HCT116 (cell line): ENCODE measurements around the gene NHLRC3.

Experiments
- CEBPB ChIP-seq: IDR thresholded peaks from 2 replicates; pipeline ENCODE4 v1.6.1; 2012; ENCODE audit warnings: low read depth
- CTCF ChIP-seq, 3 experiments: fragments of 200-600 bp in 1 of 3; sonication (generic) in 1 of 3; IDR thresholded peaks in 2 of 3; conservative IDR thresholded peaks in 1 of 3; 2 replicates each; pipeline ENCODE4 v1.5.1; 2012 to 2017; ENCODE audit warnings: low read depth in 2 of 3, low read length in 2 of 3, antibody characterized with exemption in 1 of 3, borderline replicate concordance in 1 of 3, control low read depth in 1 of 3, mild to moderate bottlenecking in 1 of 3, mixed read lengths in 1 of 3, mixed run types in 1 of 3, moderate library complexity in 1 of 3; ENCODE audit not compliant: insufficient read depth in 1 of 3
- POLR2A ChIP-seq: IDR thresholded peaks from 2 replicates; pipeline ENCODE4 v1.7.0; 2011; ENCODE audit warnings: borderline replicate concordance; ENCODE audit not compliant: insufficient read depth, insufficient read length; ENCODE audit errors: extremely low read depth
- POLR2AphosphoS5 ChIP-seq: IDR thresholded peaks from 2 replicates; pipeline ENCODE4 v1.6.1; 2011; ENCODE audit warnings: mild to moderate bottlenecking, low read depth, low read length, moderate library complexity
- RAD21 ChIP-seq: IDR thresholded peaks from 2 replicates; pipeline ENCODE4 v1.6.1; 2012; ENCODE audit warnings: low read depth, mild to moderate bottlenecking
- REST ChIP-seq: IDR thresholded peaks from 2 replicates; pipeline ENCODE4 v1.6.1; 2012; ENCODE audit warnings: low read depth
- SIN3A ChIP-seq: IDR thresholded peaks from 2 replicates; pipeline ENCODE4 v1.6.1; 2012; ENCODE audit warnings: low read depth
- SP1 ChIP-seq: IDR thresholded peaks from 2 replicates; pipeline ENCODE4 v1.6.1; 2012; ENCODE audit warnings: low read depth
- SRF ChIP-seq: IDR thresholded peaks from 2 replicates; pipeline ENCODE4 v1.6.1; 2012; ENCODE audit warnings: low read depth
- TCF7L2 ChIP-seq: IDR thresholded peaks from 2 replicates; pipeline ENCODE4 v1.7.0; 2011; ENCODE audit warnings: borderline replicate concordance, inconsistent platforms; ENCODE audit not compliant: insufficient read depth, insufficient read length; ENCODE audit errors: extremely low read depth
- ZBTB33 ChIP-seq: IDR thresholded peaks from 2 replicates; pipeline ENCODE4 v1.6.1; 2011; ENCODE audit warnings: mild to moderate bottlenecking, low read length, moderate library complexity; ENCODE audit not compliant: insufficient replicate concordance; ENCODE audit errors: extremely low read depth
- TF ChIP-seq, protein P1 (sequence below): IDR thresholded peaks from 2 replicates; pipeline ENCODE4 v1.6.1; 2012

GRCh38 chr13:39049274-39049673 lies 11.0 kb downstream of the NHLRC3 start:
- TF ChIP-seq CEBPB (no peak), CTCF (IDR thresholded peaks at IDR 0.05 in 2 of 3, conservative IDR thresholded peaks at IDR 0.05 in 1 of 3; ENCODE audit: borderline replicate concordance in 1 of 3, insufficient read depth in 1 of 3, low read depth in 2 of 3, low read length in 2 of 3) (no peak), SIN3A (no peak), SP1 (no peak), ZBTB33 (no peak), POLR2A (no peak), REST (no peak), RAD21 (no peak), POLR2AphosphoS5 (no peak), TCF7L2 (no peak), SRF (no peak)
- TF ChIP-seq, protein P1, sequence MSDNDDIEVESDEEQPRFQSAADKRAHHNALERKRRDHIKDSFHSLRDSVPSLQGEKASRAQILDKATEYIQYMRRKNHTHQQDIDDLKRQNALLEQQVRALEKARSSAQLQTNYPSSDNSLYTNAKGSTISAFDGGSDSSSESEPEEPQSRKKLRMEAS: no peak
